Right lobe of liver (tissue), 4 donors: Measurements from ENCODE around the gene PCSK7.

Experiments
- CTCF ChIP-seq, 4 donors: fragments of 200-600 bp in 3 of 4; fragments of 450-650 bp in 1 of 4; IDR thresholded peaks; one replicate each; pipeline versions ENCODE4 v1.5.1 to v1.8.0; 2016 to 2022; ENCODE audit warnings: antibody characterized with exemption in 4 of 4, mild to moderate bottlenecking in 2 of 4
- POLR2A ChIP-seq: fragments of 450-650 bp; IDR thresholded peaks from one replicate; pipeline ENCODE4 v1.6.1; 2017; ENCODE audit warnings: antibody characterized with exemption, mild to moderate bottlenecking
- donor health status: DM: no; HTN: no; CAD: no.
- donor health status: DM: no; HTN: no; CAD: no.
- donor health status: DM: no; HTN: yes; CAD: no.

- no peak for TF ChIP-seq POLR2A
- no peak for TF ChIP-seq CTCF (IDR thresholded peaks at IDR 0.05)
Measured at GRCh38 chr11:117220568-117220967, 11.3 kb downstream of the PCSK7 start.
